Esophagus squamous epithelium (tissue), 5 donors: ENCODE data around the gene ARNT2. TPM values are rescaled to one million over a fixed set of nuclear protein-coding genes. Genes with fewer than 3 reads are reported as not detected.

Source experiments
- DNase-seq: peaks from one replicate; lab custom pipeline; 2025; lab: John Stamatoyannopoulos, UW
- H3K27ac ChIP-seq, 4 donors: fragments of 200-600 bp; sonication (generic); one replicate each; pipeline ENCODE4 v1.5.1; 2016 to 2019; ENCODE audit warnings: mild to moderate bottlenecking in 1 of 4
- H3K27me3 ChIP-seq, 4 donors: fragments of 200-600 bp; sonication (generic); 1 replicate in 3 of 4; 2 replicates in 1 of 4; pipeline versions ENCODE4 v1.5.1 to v1.6.0; 2017 to 2021; ENCODE audit warnings: antibody characterized with exemption in 1 of 4
- H3K36me3 ChIP-seq, 3 donors: fragments of 200-600 bp; sonication (generic); one replicate each; pipeline ENCODE4 v1.5.1; 2016 to 2019
- H3K4me1 ChIP-seq, 3 donors: fragments of 200-600 bp; sonication (generic); one replicate each; pipeline ENCODE4 v1.5.1; 2017 to 2019
- H3K4me3 ChIP-seq, 4 donors: fragments of 200-600 bp; sonication (generic); 1 replicate in 3 of 4; 2 replicates in 1 of 4; pipeline ENCODE4 v1.5.1; 2016 to 2019; ENCODE audit warnings: mild to moderate bottlenecking in 2 of 4, moderate library complexity in 1 of 4
- H3K9me3 ChIP-seq, 3 donors: fragments of 200-600 bp; sonication (generic); one replicate each; pipeline ENCODE4 v1.5.1; 2016 to 2019
- CTCF ChIP-seq, 6 experiments: fragments of 450-650 bp in 4 of 6; fragments of 200-600 bp in 2 of 6; sonication (generic) in 2 of 6; IDR thresholded peaks; one replicate each; pipeline ENCODE4 v1.5.1; 2016 to 2019; ENCODE audit warnings: antibody characterized with exemption in 6 of 6, mild to moderate bottlenecking in 4 of 6, moderate library complexity in 4 of 6
- POLR2A ChIP-seq, 4 donors: fragments of 450-650 bp; IDR thresholded peaks; one replicate each; pipeline ENCODE4 v1.6.1; 2017; ENCODE audit warnings: antibody characterized with exemption in 4 of 4, mild to moderate bottlenecking in 4 of 4, moderate library complexity in 3 of 4
- WGBS, 2 donors: methylation state at CpG; one replicate each; pipeline ENCODE4 v1.1.5; 2018; 5-methylcytosine and 5-hydroxymethylcytosine counted together
- intact Hi-C: fragments of 100-400 bp; cut with DNase I; formaldehyde crosslinking; loops from one replicate; pipeline ENCODE4 v1.15.0; 2022
- total RNA-seq, 4 donors: library from RNA; depleted of rRNA; stranded (reverse); fragments of >200 nt; gene quantifications; one replicate each; pipeline ENCODE4 v1.1.0, GENCODE V29; 2016
- donor health status: DM: yes; HTN: yes; CAD: no.

Gene ARNT2
- total RNA-seq, 4 donors from 2014 or later = 0.15 to 5.7 (median 1.7) TPM

- DNase-seq = no peak
- H3K27ac ChIP-seq = no peak overlapping the region
- no peak for TF ChIP-seq POLR2A (IDR thresholded peaks at IDR 0.05)
- TF ChIP-seq CTCF (IDR thresholded peaks at IDR 0.05) = no peak
- no peaks in the 10 kb centered on the region for H3K9me3 ChIP-seq
- 93% methylated on average over 4 of the region's 8 CpGs; no CpG with 5 or more reads in 1 of the 2 donors for WGBS, 2 donors
- intact Hi-C loops = no loop called here
- H3K27me3 ChIP-seq = peaks cover 0 to 14% (median 0%) of the 10 kb centered on the region in 4 donors
- peaks cover 11 to 37% (median 11%) of the 10 kb centered on the region in 3 donors for H3K4me1 ChIP-seq
- no peaks in the 10 kb centered on the region for H3K36me3 ChIP-seq
- H3K4me3 ChIP-seq = no peak overlapping the region
These were observed 173.5 kb downstream of the ARNT2 start for GRCh38 chr15:80577552-80578205.

- no peaks in the 10 kb centered on the region for H3K36me3 ChIP-seq
- H3K4me1 ChIP-seq = peaks cover 11 to 37% (median 11%) of the 10 kb centered on the region in 3 donors
- DNase-seq = no peak
- TF ChIP-seq POLR2A (IDR thresholded peaks at IDR 0.05) (no peak), CTCF (IDR thresholded peaks at IDR 0.05) (no peak)
- intact Hi-C loops = no loop called here
- WGBS, 2 donors = 83 to 95% methylated on average over 3 to 5 of the region's 5 CpGs
- H3K4me3 ChIP-seq = no peak overlapping the region
- H3K9me3 ChIP-seq = no peaks in the 10 kb centered on the region
- H3K27me3 ChIP-seq = peaks cover 0 to 14% (median 0%) of the 10 kb centered on the region in 4 donors
- no peak overlapping the region for H3K27ac ChIP-seq
These were observed 174.0 kb downstream of the ARNT2 start for GRCh38 chr15:80578206-80578595.

DNA sequence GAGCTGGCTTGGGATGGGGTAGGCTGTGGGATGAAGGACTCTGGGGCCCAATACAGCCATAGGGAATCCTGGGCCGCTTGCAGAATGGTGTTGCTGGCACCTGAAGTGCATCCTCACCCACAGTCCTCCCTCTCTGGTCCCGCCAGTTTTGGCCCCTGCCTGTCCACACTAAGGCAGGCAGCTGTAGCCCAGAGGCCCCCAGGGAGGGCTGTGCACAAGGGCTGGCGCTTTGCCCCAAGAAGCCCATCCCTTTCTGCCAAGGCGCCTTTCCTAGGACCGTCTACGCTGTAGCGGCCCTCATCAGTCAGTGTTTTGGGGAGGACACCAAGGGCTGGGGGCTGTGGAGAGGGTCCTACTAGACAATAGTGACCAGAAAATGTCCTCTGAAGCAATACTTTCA, 174.7 kb downstream of the ARNT2 start:
- intact Hi-C loops = no loop called here
- Histone ChIP-seq H3K9me3 (no peaks in the 10 kb centered on the region), H3K4me1 (peaks cover 11 to 37% (median 11%) of the 10 kb centered on the region in 3 donors), H3K27ac (no peak overlapping the region), H3K4me3 (no peak overlapping the region), H3K27me3 (peaks cover 0 to 14% (median 0%) of the 10 kb centered on the region in 4 donors), H3K36me3 (no peaks in the 10 kb centered on the region)
- TF ChIP-seq POLR2A (IDR thresholded peaks at IDR 0.05) = no peak
- TF ChIP-seq CTCF (IDR thresholded peaks at IDR 0.05) = no peak
- DNase-seq = no peak
- 82 to 100% methylated on average over 1 to 4 of the region's 7 CpGs for WGBS, 2 donors

- intact Hi-C loops = no loop called here
- Histone ChIP-seq H3K4me1 (peaks cover 11 to 41% (median 15%) of the 10 kb centered on the region in 3 donors), H3K4me3 (no peak overlapping the region), H3K27me3 (peaks cover 0 to 14% (median 0%) of the 10 kb centered on the region in 4 donors), H3K9me3 (no peaks in the 10 kb centered on the region), H3K27ac (peak overlapping the region; percentile 28 to 77 (median 58)), H3K36me3 (no peaks in the 10 kb centered on the region)
- no peak for DNase-seq
- TF ChIP-seq CTCF (IDR thresholded peaks at IDR 0.05) (no peak), POLR2A (IDR thresholded peaks at IDR 0.05) (no peak)
- 33 to 78% methylated on average over 6 of the region's 6 CpGs for WGBS, 2 donors
These were observed 175.4 kb downstream of the ARNT2 start for GRCh38 chr15:80579611-80580010.

DNA sequence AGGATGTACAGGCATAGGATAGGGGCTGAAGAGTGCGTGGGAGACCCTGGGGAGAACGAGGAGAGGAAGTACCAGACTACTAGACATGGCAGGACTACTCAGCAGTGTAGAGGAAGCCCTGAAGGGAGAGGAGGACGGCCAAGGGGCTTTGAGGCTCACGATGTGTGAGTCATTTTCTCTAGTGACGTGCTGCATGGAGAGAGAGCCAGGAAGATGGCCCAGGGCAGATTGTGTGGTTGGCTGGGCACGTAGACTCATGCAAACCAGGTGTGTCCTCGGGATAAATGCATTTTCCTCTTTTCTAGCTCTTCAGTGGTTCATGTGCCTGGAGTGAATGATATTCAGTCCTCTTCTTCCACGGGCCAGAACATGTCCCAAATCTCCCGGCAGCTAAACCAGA, 175.9 kb downstream of the ARNT2 start:
- peak overlapping the region; percentile 71 to 77 (median 76) for H3K27ac ChIP-seq
- H3K27me3 ChIP-seq = peaks cover 0 to 14% (median 0%) of the 10 kb centered on the region in 4 donors
- WGBS, 2 donors = 21 to 30% methylated on average over 8 to 9 of the region's 9 CpGs
- intact Hi-C loops = no loop called here
- H3K4me3 ChIP-seq = no peak overlapping the region
- no peak for TF ChIP-seq POLR2A (IDR thresholded peaks at IDR 0.05)
- no peak for TF ChIP-seq CTCF (IDR thresholded peaks at IDR 0.05)
- peaks cover 11 to 46% (median 19%) of the 10 kb centered on the region in 3 donors for H3K4me1 ChIP-seq
- no peaks in the 10 kb centered on the region for H3K9me3 ChIP-seq
- no peak for DNase-seq
- no peaks in the 10 kb centered on the region for H3K36me3 ChIP-seq
